BJ (cell line): ENCODE results near the gene ATP6V1G2. TPM values are rescaled to one million over a fixed set of nuclear protein-coding genes. Genes with fewer than 3 reads are reported as not detected.

ENCODE experiments used
- CTCF ChIA-PET: fragments of 350-600 bp; formaldehyde crosslinking; extraction: SDS; loops from one replicate; lab custom pipeline; 2021; ENCODE audit warnings: antibody characterized with exemption, inconsistent platforms; lab: Yijun Ruan, JAX
- POLR2A ChIA-PET: fragments of 300-600 bp; sonication (Branson Sonifier 250); formaldehyde crosslinking; extraction: SDS; loops from one replicate; lab custom pipeline; 2021; ENCODE audit warnings: antibody characterized with exemption; lab: Charles Lee
- DNase-seq: peaks from one replicate; pipeline ENCODE4 v3.0.0-alpha.2; 2011; ENCODE audit warnings: low read depth
- H3K27me3 ChIP-seq: 2 replicates; pipeline ENCODE4 v1.6.0; 2011; ENCODE audit warnings: low read length; ENCODE audit not compliant: control insufficient read depth, insufficient read depth
- H3K36me3 ChIP-seq: 2 replicates; pipeline ENCODE4 v1.5.1; 2011; ENCODE audit warnings: low read length; ENCODE audit not compliant: control insufficient read depth, insufficient read depth
- H3K4me3 ChIP-seq: 2 replicates; pipeline ENCODE4 v1.5.1; 2011; ENCODE audit warnings: low read depth, mild to moderate bottlenecking, control low read depth, low read length
- CTCF ChIP-seq: IDR thresholded peaks from 2 replicates; pipeline ENCODE4 v1.5.1; 2011; ENCODE audit warnings: low read depth, mild to moderate bottlenecking, control low read depth, inconsistent platforms, low read length, moderate library complexity; ENCODE audit not compliant: insufficient read depth
- polyA plus RNA-seq: library from polyadenylated mRNA; depleted of rRNA; stranded (reverse); fragments of >200 nt; gene quantifications from 2 replicates; pipeline ENCODE4 v1.2.3, GENCODE V29; 2011

The ATP6V1G2 gene
- polyA plus RNA-seq, 1 experiment = 2.7 TPM

DNA sequence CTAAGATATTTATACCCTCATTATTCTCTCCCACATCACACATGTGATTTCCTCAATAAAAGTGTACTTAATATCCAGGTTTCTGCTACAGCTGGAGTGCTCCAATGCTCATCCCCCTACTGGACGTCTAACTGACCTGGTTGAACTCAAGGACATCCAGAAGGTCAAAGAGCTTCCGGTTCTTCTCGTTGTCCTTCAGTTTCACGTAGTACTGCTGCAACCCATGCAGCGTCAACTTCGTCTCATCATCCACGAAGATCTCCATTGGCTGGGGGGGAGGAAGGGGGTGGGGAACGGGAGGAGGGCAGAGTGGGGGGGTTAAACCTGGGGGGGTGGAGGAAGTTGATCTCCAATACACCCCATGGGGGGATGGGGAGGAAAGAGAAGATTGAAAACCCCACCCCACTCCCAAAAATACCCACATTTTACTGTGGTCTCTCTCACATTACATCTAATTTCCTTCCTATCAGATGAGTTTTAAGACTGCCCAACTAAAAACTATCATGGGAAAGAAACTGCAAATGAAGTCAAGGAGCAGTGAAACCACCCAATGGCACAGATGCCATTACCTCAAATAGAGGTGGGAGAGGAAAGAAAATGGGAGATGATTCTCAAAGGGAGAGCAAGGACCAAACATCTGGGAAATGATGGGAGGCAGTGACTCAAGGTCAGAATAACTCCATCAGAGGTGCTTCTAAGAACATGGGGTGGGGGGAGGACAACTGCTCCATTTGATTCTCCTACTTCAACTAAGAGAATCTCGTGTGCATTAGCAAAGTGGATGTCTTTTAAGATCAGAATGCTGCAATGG is 13.6 kb downstream of the ATP6V1G2 start:
- no peak for DNase-seq
- TF ChIP-seq CTCF = no peak
- no peaks in the 10 kb centered on the region for H3K27me3 ChIP-seq
- ChIA-PET POLR2A (no interaction called here), CTCF (interaction anchor here (1.1 kb wide), 1 partner anchor 10 kb away, joined by 3 read pairs; no protein-coding TSS in a partner anchor)
- H3K36me3 ChIP-seq = peaks cover 39% of the 10 kb centered on the region
- no peak overlapping the region for H3K4me3 ChIP-seq

DNA sequence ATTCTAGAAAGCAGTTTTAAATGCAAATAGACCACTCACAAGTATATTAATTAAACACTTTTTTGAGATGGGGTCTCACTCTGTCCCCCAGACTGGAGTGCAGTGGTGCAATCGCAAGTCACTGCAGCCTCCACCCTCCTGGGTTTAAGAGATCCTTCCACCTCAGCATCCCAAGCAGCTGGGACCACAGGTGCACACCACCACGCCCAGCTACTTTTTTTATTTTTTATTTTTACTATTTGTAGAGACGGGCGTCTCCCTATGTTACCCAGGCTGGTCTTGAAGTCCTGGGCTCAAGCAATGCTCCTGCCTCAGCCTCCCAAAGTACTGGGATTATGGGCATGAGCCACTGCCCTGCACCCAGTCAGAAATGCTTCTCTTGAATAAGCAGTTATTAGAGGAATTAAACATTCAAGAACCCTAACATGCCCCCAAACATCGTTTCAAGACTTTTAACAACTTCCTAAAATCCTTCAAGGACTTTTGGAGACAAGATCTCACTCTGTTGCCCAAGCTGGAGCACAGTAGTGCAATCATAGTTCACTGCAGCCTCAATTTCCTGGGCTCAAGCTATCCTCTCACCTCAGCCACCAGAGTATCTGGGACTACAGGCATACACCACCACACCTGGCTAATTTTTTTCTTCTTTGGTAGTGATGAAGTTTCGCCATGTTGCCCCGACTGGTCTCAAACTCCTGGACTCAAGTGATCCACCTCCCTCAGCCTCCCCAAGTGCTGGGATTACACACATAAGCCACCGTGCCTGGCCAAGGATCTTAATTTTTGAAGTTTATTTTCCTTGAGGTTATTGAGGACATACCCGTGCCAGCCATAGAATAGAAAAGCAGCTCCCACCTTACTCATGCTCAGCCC is 14.4 kb downstream of the ATP6V1G2 start:
- Histone ChIP-seq H3K36me3 (peaks cover 39% of the 10 kb centered on the region), H3K27me3 (no peaks in the 10 kb centered on the region), H3K4me3 (no peak overlapping the region)
- no peak for TF ChIP-seq CTCF
- DNase-seq = no peak
- POLR2A ChIA-PET = interaction anchor here (1.0 kb wide), 1 partner anchor 9 kb away, joined by 4 read pairs; the partner anchor contains the start of gene DDX39B
- CTCF ChIA-PET = interaction anchor here (1.0 to 1.1 kb wide), 2 partner anchors 11 to 39 kb away, joined by 3 to 4 read pairs; no protein-coding TSS in a partner anchor

DNA sequence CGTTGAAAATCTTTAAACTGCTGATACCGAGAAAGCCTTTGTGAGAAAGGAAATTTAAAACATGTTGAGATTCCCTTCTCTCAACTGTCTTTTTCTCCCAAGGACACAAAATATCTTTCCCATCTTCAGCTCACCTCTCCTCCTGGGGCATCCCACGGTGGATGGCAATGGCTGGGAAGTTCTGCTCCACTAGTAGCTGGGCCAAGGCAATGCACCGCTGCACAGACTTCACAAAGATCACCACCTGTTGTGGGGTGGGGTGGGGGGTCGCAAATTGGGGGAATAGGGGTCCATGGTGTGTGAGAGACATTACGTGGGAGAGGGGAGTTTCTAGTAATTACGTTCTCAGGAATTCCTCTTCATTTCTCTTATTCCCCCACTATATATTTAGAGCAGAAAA is 15.2 kb downstream of the ATP6V1G2 start:
- Histone ChIP-seq H3K36me3 (peaks cover 34% of the 10 kb centered on the region), H3K4me3 (no peak overlapping the region), H3K27me3 (no peaks in the 10 kb centered on the region)
- no peak for TF ChIP-seq CTCF
- no peak for DNase-seq
- POLR2A ChIA-PET = interaction anchor here (1.0 kb wide), 1 partner anchor 10 kb away, joined by 4 read pairs; the partner anchor contains the start of gene DDX39B
- CTCF ChIA-PET = interaction anchor here (1.0 kb wide), 1 partner anchor 38 kb away, joined by 4 read pairs; no protein-coding TSS in a partner anchor

DNA sequence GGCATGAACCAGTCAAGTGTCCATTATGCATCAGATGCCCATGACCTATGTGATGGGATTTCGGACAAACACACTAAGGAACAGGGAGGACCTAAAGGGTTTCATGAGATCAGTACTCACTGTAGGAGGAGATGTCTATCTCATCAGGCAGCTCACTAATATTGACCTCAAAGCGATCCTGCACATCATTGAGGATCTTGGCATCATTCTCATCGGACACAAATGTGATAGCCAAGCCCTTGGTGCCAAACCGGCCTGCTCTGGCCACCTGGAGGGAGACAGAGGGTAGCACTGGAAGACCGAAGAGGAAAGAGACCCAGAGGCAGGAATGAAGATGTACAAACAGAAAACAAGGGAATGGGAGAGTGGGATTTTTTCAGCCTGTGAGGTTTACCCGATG is 15.7 kb downstream of the ATP6V1G2 start:
- no peak overlapping the region for H3K4me3 ChIP-seq
- ChIA-PET CTCF (no interaction called here), POLR2A (no interaction called here)
- DNase-seq = no peak
- H3K36me3 ChIP-seq = peaks cover 33% of the 10 kb centered on the region
- no peak for TF ChIP-seq CTCF
- no peaks in the 10 kb centered on the region for H3K27me3 ChIP-seq
